HL-60 (cell line): ENCODE results near the gene MARVELD1.

Experiments
- POLR2AphosphoS5 ChIP-seq: IDR thresholded peaks from 2 replicates; pipeline ENCODE4 v1.6.1; 2012; ENCODE audit warnings: low read depth
- TF ChIP-seq, protein P1 (sequence below): IDR thresholded peaks from one replicate; pipeline ENCODE4 v1.5.1; 2011; ENCODE audit warnings: low read length, control low read depth, inconsistent platforms; ENCODE audit not compliant: insufficient read depth

DNA sequence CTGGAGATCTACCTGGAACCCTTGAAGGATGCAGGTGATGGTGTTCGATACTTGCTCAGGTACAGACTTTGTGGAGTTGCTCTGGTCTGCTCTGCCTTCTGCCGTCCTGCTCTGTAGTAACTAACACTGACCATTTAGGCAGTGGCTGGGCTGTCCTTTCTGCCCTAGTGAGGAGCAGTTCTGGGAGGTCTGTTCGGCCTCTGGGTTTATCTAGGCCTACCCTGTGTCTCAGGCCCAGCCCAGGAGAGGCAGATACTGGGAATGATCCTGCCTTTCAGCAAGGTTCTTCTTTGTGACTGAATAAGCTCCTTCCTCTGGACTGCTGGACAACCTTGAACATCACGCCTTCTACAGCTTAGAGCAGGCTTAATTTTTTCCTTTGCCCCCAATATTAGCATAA, 25.1 kb downstream of the MARVELD1 start:
- TF ChIP-seq, protein P1, sequence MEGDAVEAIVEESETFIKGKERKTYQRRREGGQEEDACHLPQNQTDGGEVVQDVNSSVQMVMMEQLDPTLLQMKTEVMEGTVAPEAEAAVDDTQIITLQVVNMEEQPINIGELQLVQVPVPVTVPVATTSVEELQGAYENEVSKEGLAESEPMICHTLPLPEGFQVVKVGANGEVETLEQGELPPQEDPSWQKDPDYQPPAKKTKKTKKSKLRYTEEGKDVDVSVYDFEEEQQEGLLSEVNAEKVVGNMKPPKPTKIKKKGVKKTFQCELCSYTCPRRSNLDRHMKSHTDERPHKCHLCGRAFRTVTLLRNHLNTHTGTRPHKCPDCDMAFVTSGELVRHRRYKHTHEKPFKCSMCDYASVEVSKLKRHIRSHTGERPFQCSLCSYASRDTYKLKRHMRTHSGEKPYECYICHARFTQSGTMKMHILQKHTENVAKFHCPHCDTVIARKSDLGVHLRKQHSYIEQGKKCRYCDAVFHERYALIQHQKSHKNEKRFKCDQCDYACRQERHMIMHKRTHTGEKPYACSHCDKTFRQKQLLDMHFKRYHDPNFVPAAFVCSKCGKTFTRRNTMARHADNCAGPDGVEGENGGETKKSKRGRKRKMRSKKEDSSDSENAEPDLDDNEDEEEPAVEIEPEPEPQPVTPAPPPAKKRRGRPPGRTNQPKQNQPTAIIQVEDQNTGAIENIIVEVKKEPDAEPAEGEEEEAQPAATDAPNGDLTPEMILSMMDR, result no peak
- no peak for TF ChIP-seq POLR2AphosphoS5
